H1 (cell line): ENCODE data around the gene UBE2D3. TPM values are rescaled to one million over a fixed set of nuclear protein-coding genes. Genes with fewer than 3 reads are reported as not detected.

Source experiments
- CTCF ChIA-PET: fragments of 300-600 bp; sonication (Branson Sonifier 250); formaldehyde crosslinking; loops from one replicate; lab custom pipeline; 2021; ENCODE audit not compliant: partially characterized antibody; lab: Charles Lee
- POLR2A ChIA-PET: fragments of 300-600 bp; sonication (Branson Sonifier 250); formaldehyde crosslinking; loops from one replicate; lab custom pipeline; 2021; ENCODE audit warnings: inconsistent platforms; ENCODE audit not compliant: partially characterized antibody; lab: Charles Lee
- DNase-seq, 2 experiments: peaks; one replicate each; pipeline versions ENCODE4 v3.0.0 to v3.0.0-alpha.2; 2010 to 2022; ENCODE audit warnings: low spot score in 2 of 2, low read depth in 1 of 2, mixed read lengths in 1 of 2
- FAIRE-seq: peaks from 2 replicates; lab custom pipeline; 2011; peaks lifted over from hg19 to GRCh38; lab: Jason Lieb, UNC
- H2AFZ ChIP-seq: 2 replicates; pipeline ENCODE4 v1.8.1; 2012; ENCODE audit warnings: low read length, inconsistent platforms
- H2AK5ac ChIP-seq: 2 replicates; pipeline ENCODE4 v1.6.1; 2013; ENCODE audit warnings: low read depth, low read length
- H2BK120ac ChIP-seq: replicated peaks from 2 replicates; pipeline ENCODE3; 2013; ENCODE audit warnings: low read depth, low read length, inconsistent platforms
- H2BK12ac ChIP-seq: 2 replicates; pipeline ENCODE4 v1.6.1; 2013; ENCODE audit warnings: low read depth, low read length
- H2BK15ac ChIP-seq: 2 replicates; pipeline ENCODE4 v1.6.1; 2013; ENCODE audit warnings: low read length
- H2BK20ac ChIP-seq: 2 replicates; pipeline ENCODE4 v1.6.1; 2013; ENCODE audit warnings: low read length
- H2BK5ac ChIP-seq: 2 replicates; pipeline ENCODE4 v1.6.1; 2013; ENCODE audit warnings: low read depth, low read length
- H3K14ac ChIP-seq: 2 replicates; pipeline ENCODE4 v1.6.1; 2013; ENCODE audit warnings: inconsistent platforms; ENCODE audit not compliant: insufficient read length
- H3K18ac ChIP-seq: 2 replicates; pipeline ENCODE4 v1.6.1; 2013; ENCODE audit warnings: low read length; ENCODE audit errors: extremely low read depth
- H3K23ac ChIP-seq: 2 replicates; pipeline ENCODE4 v1.6.1; 2013; ENCODE audit warnings: inconsistent platforms; ENCODE audit not compliant: insufficient read length
- H3K23me2 ChIP-seq: 2 replicates; pipeline ENCODE4 v1.6.1; 2013; ENCODE audit warnings: low read depth, low read length
- H3K27ac ChIP-seq: 2 replicates; pipeline ENCODE4 v1.6.1; 2011; ENCODE audit warnings: low read depth, low read length, inconsistent platforms
- H3K27me3 ChIP-seq, 4 experiments: replicated peaks in 1 of 4; 1 replicate in 1 of 4; 2 replicates in 3 of 4; pipeline versions ENCODE4 v1.6.1 to v1.8.1; 2011 to 2013; ENCODE audit warnings: low read length in 3 of 4, mild to moderate bottlenecking in 3 of 4, inconsistent platforms in 2 of 4, mixed read lengths in 2 of 4, moderate library complexity in 1 of 4; ENCODE audit not compliant: control insufficient read depth in 3 of 4, insufficient read depth in 3 of 4; ENCODE audit errors: extremely low read depth in 1 of 4
- H3K36me3 ChIP-seq, 4 experiments: 2 replicates each; pipeline versions ENCODE4 v1.6.1 to v1.8.1; 2011 to 2013; ENCODE audit warnings: mild to moderate bottlenecking in 4 of 4, low read length in 3 of 4, moderate library complexity in 2 of 4, control low read depth in 1 of 4, inconsistent platforms in 1 of 4; ENCODE audit not compliant: insufficient read depth in 4 of 4, control insufficient read depth in 2 of 4
- H3K4ac ChIP-seq: replicated peaks from 2 replicates; pipeline ENCODE3; 2013; ENCODE audit warnings: low read length, low read depth, mixed read lengths, inconsistent platforms; ENCODE audit not compliant: insufficient read length
- H3K4me1 ChIP-seq, 4 experiments: replicated peaks in 1 of 4; 1 replicate in 1 of 4; 2 replicates in 3 of 4; pipeline versions ENCODE4 v1.6.1 to v1.8.1; 2011 to 2013; ENCODE audit warnings: low read length in 3 of 4, inconsistent platforms in 2 of 4, mixed read lengths in 1 of 4; ENCODE audit not compliant: insufficient read depth in 4 of 4, control insufficient read depth in 3 of 4
- H3K4me2 ChIP-seq, 2 experiments: 2 replicates each; pipeline versions ENCODE4 v1.6.1 to v1.8.1; 2011 to 2013; ENCODE audit warnings: low read depth in 2 of 2, low read length in 2 of 2, control low read depth in 1 of 2, inconsistent platforms in 1 of 2, mild to moderate bottlenecking in 1 of 2; ENCODE audit not compliant: insufficient read depth in 1 of 2
- H3K4me3 ChIP-seq, 4 experiments: fragments of 200-600, 300-600 bp in 1 of 4; sonication (generic), shearing (Covaris generic), sonication (Bioruptor Twin) in 1 of 4; 2 replicates each; pipeline versions ENCODE4 v1.5.1 to v1.8.1; 2011 to 2016; ENCODE audit warnings: low read length in 4 of 4, low read depth in 3 of 4, control low read depth in 2 of 4, inconsistent platforms in 2 of 4, mild to moderate bottlenecking in 2 of 4, mixed read lengths in 1 of 4, moderate library complexity in 1 of 4; ENCODE audit not compliant: insufficient read depth in 2 of 4; ENCODE audit errors: extremely low read depth in 1 of 4
- H3K56ac ChIP-seq: replicated peaks from 2 replicates; pipeline ENCODE3; 2013; ENCODE audit warnings: low read depth, mild to moderate bottlenecking, mixed read lengths, low read length, inconsistent platforms; ENCODE audit not compliant: insufficient read length
- H3K79me1 ChIP-seq: 2 replicates; pipeline ENCODE4 v1.6.1; 2013; ENCODE audit warnings: low read depth, low read length, control low read depth
- H3K79me2 ChIP-seq, 2 experiments: 2 replicates each; pipeline versions ENCODE4 v1.6.1 to v1.8.1; 2012 to 2013; ENCODE audit warnings: low read length in 2 of 2, mild to moderate bottlenecking in 2 of 2, inconsistent platforms in 1 of 2; ENCODE audit not compliant: insufficient read depth in 2 of 2, control insufficient read depth in 1 of 2
- H3K9ac ChIP-seq, 4 experiments: replicated peaks in 1 of 4; 1 replicate in 1 of 4; 2 replicates in 3 of 4; pipeline versions ENCODE4 v1.6.1 to v1.8.1; 2011 to 2013; ENCODE audit warnings: low read depth in 3 of 4, low read length in 3 of 4, control low read depth in 2 of 4, mild to moderate bottlenecking in 2 of 4, moderate library complexity in 2 of 4, inconsistent platforms in 1 of 4; ENCODE audit errors: extremely low read depth in 1 of 4
- H3K9me3 ChIP-seq, 2 experiments: 2 replicates each; pipeline versions ENCODE4 v1.6.1 to v1.8.1; 2012 to 2013; ENCODE audit warnings: mild to moderate bottlenecking in 2 of 2, moderate library complexity in 2 of 2, control low read depth in 1 of 2, inconsistent platforms in 1 of 2, low read depth in 1 of 2, low read length in 1 of 2, mixed read lengths in 1 of 2; ENCODE audit not compliant: insufficient read depth in 2 of 2
- H4K20me1 ChIP-seq, 2 experiments: replicated peaks in 1 of 2; 2 replicates each; pipeline versions ENCODE3 to v1.8.1; 2011 to 2013; ENCODE audit warnings: inconsistent platforms in 2 of 2, low read length in 2 of 2, mild to moderate bottlenecking in 1 of 2; ENCODE audit not compliant: insufficient read depth in 2 of 2, control insufficient read depth in 1 of 2
- H4K5ac ChIP-seq: 2 replicates; pipeline ENCODE4 v1.6.1; 2013; ENCODE audit warnings: low read length, low read depth, mixed read lengths, inconsistent platforms; ENCODE audit not compliant: insufficient read length
- H4K8ac ChIP-seq: 2 replicates; pipeline ENCODE4 v1.8.0; 2013; ENCODE audit warnings: mild to moderate bottlenecking, moderate library complexity, low read length, inconsistent platforms; ENCODE audit not compliant: insufficient read depth; ENCODE audit errors: extremely low read depth
- H4K91ac ChIP-seq: replicated peaks from 2 replicates; pipeline ENCODE3; 2013; ENCODE audit warnings: low read length, mixed read lengths, inconsistent platforms; ENCODE audit not compliant: insufficient read length
- CBX5 ChIP-seq: fragments of 300-800, 300-1000 bp; sonication (generic); IDR thresholded peaks from 2 replicates; pipeline ENCODE4 v1.7.1; 2016; ENCODE audit warnings: antibody characterized with exemption, low read length, low read depth
- CTCF ChIP-seq, 3 experiments: IDR thresholded peaks; 1 replicate in 2 of 3; 2 replicates in 1 of 3; pipeline versions ENCODE4 v1.5.1 to v1.6.1; 2011; ENCODE audit warnings: low read length in 3 of 3, mild to moderate bottlenecking in 3 of 3, inconsistent platforms in 2 of 3, low read depth in 1 of 3, moderate library complexity in 1 of 3; ENCODE audit not compliant: insufficient read depth in 1 of 3; ENCODE audit errors: control extremely low read depth in 1 of 3
- HDAC2 ChIP-seq, 2 experiments: fragments of 300-600 bp in 1 of 2; sonication (generic) in 1 of 2; IDR thresholded peaks; 2 replicates each; pipeline ENCODE4 v1.6.1; 2011 to 2012; ENCODE audit warnings: low read depth in 2 of 2, low read length in 2 of 2, mild to moderate bottlenecking in 2 of 2, moderate library complexity in 2 of 2, borderline replicate concordance in 1 of 2, inconsistent platforms in 1 of 2
- HDAC6 ChIP-seq: IDR thresholded peaks from one replicate; pipeline ENCODE4 v1.7.1; 2012; ENCODE audit warnings: low read depth, mild to moderate bottlenecking, inconsistent platforms, low read length, moderate library complexity
- JUND ChIP-seq: IDR thresholded peaks from 2 replicates; pipeline ENCODE4 v1.6.1; 2011; ENCODE audit warnings: mild to moderate bottlenecking, improper control_type of control experiment, low read length
- MAFK ChIP-seq: IDR thresholded peaks from 2 replicates; pipeline ENCODE4 v1.6.1; 2012; ENCODE audit warnings: low read depth, mild to moderate bottlenecking, improper control_type of control experiment, low read length
- MAX ChIP-seq: IDR thresholded peaks from 2 replicates; pipeline ENCODE4 v1.6.1; 2012; ENCODE audit warnings: inconsistent platforms
- NRF1 ChIP-seq: IDR thresholded peaks from 2 replicates; pipeline ENCODE4 v1.6.1; 2011; ENCODE audit warnings: mild to moderate bottlenecking, low read depth, low read length, improper control_type of control experiment
- RXRA ChIP-seq: IDR thresholded peaks from 2 replicates; pipeline ENCODE4 v1.6.1; 2011; ENCODE audit warnings: low read depth, mild to moderate bottlenecking, low read length, moderate library complexity; ENCODE audit not compliant: insufficient read depth
- TAF7 ChIP-seq: optimal IDR thresholded peaks from 2 replicates; pipeline ENCODE3; 2011; ENCODE audit warnings: low read depth, mild to moderate bottlenecking, inconsistent platforms, low read length, moderate library complexity, borderline replicate concordance
- YY1 ChIP-seq: IDR thresholded peaks from 2 replicates; pipeline ENCODE4 v1.6.1; 2011; ENCODE audit warnings: low read depth, mild to moderate bottlenecking, low read length
- WGBS, 2 experiments: shearing (Covaris generic) in 1 of 2; methylation state at CpG; one replicate each; pipeline versions ENCODE4 v1.1.6 to v1.1.7; 2013 to 2015; ENCODE audit warnings: low lambda C conversion rate in 2 of 2, mixed read lengths in 2 of 2, inconsistent platforms in 1 of 2, low coverage in 1 of 2, missing lambda C conversion rate in 1 of 2; ENCODE audit not compliant: insufficient replicate concordance in 2 of 2, insufficient coverage in 1 of 2, insufficient read length in 1 of 2; ENCODE audit errors: extremely low coverage in 1 of 2, missing lambda C conversion rate in 1 of 2; 5-methylcytosine and 5-hydroxymethylcytosine counted together
- polyA plus RNA-seq, 7 experiments: library from polyadenylated mRNA; depleted of rRNA in 3 of 7; stranded (reverse) in 5 of 7; unstranded in 2 of 7; fragments of >200 nt in 5 of 7; fragments of 200-250 nt in 2 of 7; gene quantifications; 1 replicate in 5 of 7; 2 replicates in 1 of 7; 4 replicates in 1 of 7; pipeline versions ENCODE4 v1.2.1 to v1.2.3, GENCODE V29; 2011 to 2013; ENCODE audit warnings: missing spikeins in 2 of 7, mixed read lengths in 2 of 7
- total RNA-seq: library from RNA; stranded (reverse); fragmentation: NEBNext Ultra II Directional; extraction: Animal tissue kit (Norgen Biotek cat#: 25700); gene quantifications from 2 replicates; pipeline ENCODE4 v1.2.1, GENCODE V29; 2021

The UBE2D3 gene
- total and polyA plus RNA-seq, 2 of the 8 experiments (the other 6 are each of a cell fraction or from before 2014, with no cell fraction given) = 396 to 544 TPM

- WGBS, 2 experiments = 97% methylated on average over 1 of the region's 1 CpG; no CpG with 5 or more reads in 1 of the 2 experiments
- no peak for DNase-seq
- no peak overlapping the region for H2AFZ ChIP-seq
- no peak overlapping the region for H4K91ac ChIP-seq
- no peaks in the 10 kb centered on the region for H3K23me2 ChIP-seq
- no peak overlapping the region for H3K18ac ChIP-seq
- peaks cover 0 to 61% (median 18%) of the 10 kb centered on the region in 4 experiments; a peak in 4 of 8 replicates for H3K36me3 ChIP-seq
- H3K79me1 ChIP-seq = no peaks in the 10 kb centered on the region
- ChIA-PET POLR2A (interaction anchor here (1.2 kb wide), 1 partner anchor 16 kb away, joined by 5 read pairs; no protein-coding TSS in a partner anchor), CTCF (interaction anchor here (0.6 kb wide), 1 partner anchor 359 kb away, joined by 3 read pairs; no protein-coding TSS in a partner anchor)
- H3K79me2 ChIP-seq = peaks cover 9 to 95% of the 10 kb centered on the region in 2 experiments
- no peak overlapping the region for H2BK120ac ChIP-seq
- H3K4me3 ChIP-seq = no peak overlapping the region
- no peak overlapping the region for H3K4ac ChIP-seq
- H3K9me3 ChIP-seq = no peaks in the 10 kb centered on the region
- no peak overlapping the region for H2BK15ac ChIP-seq
- no peak overlapping the region for H3K14ac ChIP-seq
- H2BK20ac ChIP-seq = no peak overlapping the region
- H3K4me1 ChIP-seq = peaks cover 0 to 3% (median 0%) of the 10 kb centered on the region in 4 experiments; a peak in 1 of 7 replicates
- H4K8ac ChIP-seq = no peak overlapping the region
- H3K56ac ChIP-seq = no peak overlapping the region
- FAIRE-seq = no peak
- H2AK5ac ChIP-seq = no peak overlapping the region
- no peak overlapping the region for H3K23ac ChIP-seq
- H3K27ac ChIP-seq = no peak overlapping the region
- H4K5ac ChIP-seq = no peak overlapping the region
- peaks cover 10 to 11% of the 10 kb centered on the region in 2 experiments for H4K20me1 ChIP-seq
- no peak overlapping the region for H2BK12ac ChIP-seq
- no peak overlapping the region for H3K4me2 ChIP-seq
- H3K9ac ChIP-seq = no peak overlapping the region
- H3K27me3 ChIP-seq = no peaks in the 10 kb centered on the region
- no peak overlapping the region for H2BK5ac ChIP-seq
- TF ChIP-seq NRF1 (no peak), HDAC2 (IDR thresholded peaks at IDR 0.05; ENCODE audit: borderline replicate concordance in 1 of 2, low read depth in 2 of 2, low read length in 2 of 2) (no peak), HDAC6 (no peak), TAF7 (no peak), MAFK (no peak), RXRA (no peak), YY1 (no peak), CBX5 (no peak), CTCF (IDR thresholded peaks at IDR 0.05; ENCODE audit: control extremely low read depth in 1 of 3, insufficient read depth in 1 of 3, low read depth in 1 of 3, low read length in 3 of 3) (no peak), MAX (no peak), JUND (no peak)
Observed at GRCh38 chr4:102807345-102807744, 20.0 kb downstream of the UBE2D3 start.
